PC-3 (cell line): ENCODE results near the gene KCNH8. TPM values are rescaled to one million over a fixed set of nuclear protein-coding genes. Genes with fewer than 3 reads are reported as not detected.

ENCODE experiments used
- ATAC-seq: fragments of 200-7000 bp; cut with Tn5 transposase; 2 replicates; pipeline ENCODE4 v1.9.1; 2020; ENCODE audit warnings: mild to moderate bottlenecking, moderate library complexity
- BruUV-seq: library from RNA; stranded (reverse); fragments of 400-500 nt; replicated peaks from 2 replicates; lab custom pipeline; 2021; lab: Mats Ljungman, UMichigan
- CTCF ChIA-PET: fragments of 300-600 bp; sonication (Branson Sonifier 250); formaldehyde crosslinking; loops from one replicate; lab custom pipeline; 2022; ENCODE audit warnings: antibody characterized with exemption; lab: Charles Lee
- POLR2A ChIA-PET: fragments of 300-600 bp; sonication (Branson Sonifier 250); formaldehyde crosslinking; loops from one replicate; lab custom pipeline; 2022; ENCODE audit warnings: antibody characterized with exemption; ENCODE audit not compliant: unreplicated experiment; lab: Charles Lee
- DNase-seq: peaks from one replicate; pipeline ENCODE4 v3.0.0-alpha.2; 2015
- H2AFZ ChIP-seq: fragments of 300-600 bp; sonication (generic); 2 replicates; pipeline ENCODE4 v1.6.0; 2016; ENCODE audit warnings: antibody characterized with exemption, low read length
- H3F3A ChIP-seq: fragments of 300-600 bp; sonication (generic); one replicate; pipeline ENCODE4 v1.6.0; 2017; ENCODE audit warnings: antibody characterized with exemption, low read length, control low read depth, mild to moderate bottlenecking; ENCODE audit not compliant: unreplicated experiment
- H3K27ac ChIP-seq: fragments of 300-600 bp; sonication (generic); 2 replicates; pipeline ENCODE4 v1.5.1; 2016; ENCODE audit warnings: mild to moderate bottlenecking, low read length
- H3K27me3 ChIP-seq: fragments of 300-600 bp; sonication (generic); 2 replicates; pipeline ENCODE4 v1.6.1; 2016; ENCODE audit warnings: low read length, mixed read lengths
- H3K36me3 ChIP-seq: fragments of 300-600 bp; sonication (generic); 2 replicates; pipeline ENCODE4 v1.6.1; 2016; ENCODE audit warnings: low read depth, mixed run types, low read length, mixed read lengths
- H3K4me1 ChIP-seq: fragments of 300-600 bp; sonication (generic); 2 replicates; pipeline ENCODE4 v1.5.1; 2016; ENCODE audit warnings: low read length; ENCODE audit not compliant: insufficient read depth
- H3K4me2 ChIP-seq: fragments of 300-600 bp; sonication (generic); 2 replicates; pipeline ENCODE4 v1.6.0; 2016; ENCODE audit warnings: low read length
- H3K4me3 ChIP-seq: fragments of 300-600 bp; sonication (generic); 2 replicates; pipeline ENCODE4 v1.5.1; 2016; ENCODE audit warnings: mild to moderate bottlenecking, low read length, mixed read lengths
- H3K79me2 ChIP-seq: fragments of 300-600 bp; sonication (generic); 2 replicates; pipeline ENCODE4 v1.6.1; 2017; ENCODE audit warnings: low read length, mixed read lengths
- H3K9ac ChIP-seq: fragments of 300-600 bp; sonication (generic); 2 replicates; pipeline ENCODE4 v1.6.0; 2016; ENCODE audit warnings: mild to moderate bottlenecking, low read length
- H3K9me2 ChIP-seq: fragments of 300-600 bp; sonication (generic); replicated peaks from 2 replicates; pipeline ENCODE4 v1.6.1; 2016; ENCODE audit warnings: mixed run types, low read length, mixed read lengths
- H3K9me3 ChIP-seq: fragments of 300-600 bp; sonication (generic); 2 replicates; pipeline ENCODE4 v1.6.1; 2016; ENCODE audit warnings: low read length, mixed read lengths
- H4K20me1 ChIP-seq: fragments of 300-600 bp; sonication (generic); 2 replicates; pipeline ENCODE4 v1.6.1; 2016; ENCODE audit warnings: low read length, mixed read lengths
- CTCF ChIP-seq: fragments of 300-600 bp; sonication (generic); conservative IDR thresholded peaks from 2 replicates; pipeline ENCODE4 v1.5.1; 2017; ENCODE audit warnings: antibody characterized with exemption, low read depth, mild to moderate bottlenecking, low read length
- EZH2 ChIP-seq: fragments of 300-600 bp; sonication (generic); IDR thresholded peaks from one replicate; pipeline ENCODE4 v1.6.1; 2017; ENCODE audit warnings: antibody characterized with exemption, mild to moderate bottlenecking, low read length; ENCODE audit not compliant: unreplicated experiment
- EZH2phosphoT487 ChIP-seq: fragments of 300-600 bp; sonication (generic); IDR thresholded peaks from 2 replicates; pipeline ENCODE4 v1.6.1; 2018; ENCODE audit warnings: mild to moderate bottlenecking, antibody characterized with exemption, low read length, borderline replicate concordance
- intact Hi-C: fragments of 100-400 bp; cut with micrococcal nuclease; formaldehyde crosslinking; loops from 2 replicates; pipeline ENCODE4 v1.9.0; 2023
- total RNA-seq: library from RNA; depleted of rRNA; stranded (reverse); fragments of >200 nt; gene quantifications from 2 replicates; pipeline ENCODE4 v1.2.3, GENCODE V29; 2014

KCNH8 gene
- total RNA-seq, 1 experiment from 2014 or later = not detected

GRCh38 chr3:19272296-19272695, 124.0 kb downstream of the KCNH8 start:
- H2AFZ ChIP-seq = no peak overlapping the region
- no peak for DNase-seq
- H3K79me2 ChIP-seq = no peaks in the 10 kb centered on the region
- H3K9me3 ChIP-seq = no peaks in the 10 kb centered on the region
- H3F3A ChIP-seq = no peaks in the 10 kb centered on the region
- H3K27me3 ChIP-seq = no peaks in the 10 kb centered on the region
- H3K4me3 ChIP-seq = no peak overlapping the region
- TF ChIP-seq EZH2phosphoT487 (no peak), EZH2 (no peak), CTCF (no peak)
- no peak for ATAC-seq
- no peaks in the 10 kb centered on the region for H3K9me2 ChIP-seq
- no peak overlapping the region for H3K4me2 ChIP-seq
- CTCF ChIA-PET = no interaction called here
- POLR2A ChIA-PET = no interaction called here
- no peak overlapping the region for H3K27ac ChIP-seq
- H4K20me1 ChIP-seq = no peaks in the 10 kb centered on the region
- intact Hi-C loops = no loop called here
- no TSS peak for BruUV-seq
- no peaks in the 10 kb centered on the region for H3K4me1 ChIP-seq
- H3K9ac ChIP-seq = no peak overlapping the region
- H3K36me3 ChIP-seq = no peaks in the 10 kb centered on the region

GRCh38 chr3:19273091-19273490, 124.8 kb downstream of the KCNH8 start:
- ATAC-seq = no peak
- no peaks in the 10 kb centered on the region for H3K79me2 ChIP-seq

More at GRCh38 chr3:19273091-19273490, 124.8 kb downstream of the KCNH8 start:
- intact Hi-C loops = no loop called here
- Histone ChIP-seq H3K4me2 (no peak overlapping the region), H3K27ac (no peak overlapping the region), H3K36me3 (no peaks in the 10 kb centered on the region), H3K4me3 (no peak overlapping the region), H3F3A (no peaks in the 10 kb centered on the region), H4K20me1 (no peaks in the 10 kb centered on the region), H3K9ac (no peak overlapping the region), H2AFZ (no peak overlapping the region), H3K4me1 (no peaks in the 10 kb centered on the region), H3K9me3 (no peaks in the 10 kb centered on the region), H3K9me2 (no peaks in the 10 kb centered on the region), H3K27me3 (no peaks in the 10 kb centered on the region)
- ChIA-PET CTCF (no interaction called here), POLR2A (no interaction called here)
- no peak for DNase-seq
- TF ChIP-seq CTCF = no peak
- TF ChIP-seq EZH2 = no peak
- TF ChIP-seq EZH2phosphoT487 = no peak
- no TSS peak for BruUV-seq
